NCI-H226 (cell line): ENCODE data around the gene RAPSN.
A peak's percentile ranks its signal among the peaks of the same experiment; 100 is the strongest.

ENCODE experiments used
- DNase-seq: peaks from one replicate; pipeline ENCODE4 v3.0.0-alpha.2; 2015

The RAPSN gene

DNA sequence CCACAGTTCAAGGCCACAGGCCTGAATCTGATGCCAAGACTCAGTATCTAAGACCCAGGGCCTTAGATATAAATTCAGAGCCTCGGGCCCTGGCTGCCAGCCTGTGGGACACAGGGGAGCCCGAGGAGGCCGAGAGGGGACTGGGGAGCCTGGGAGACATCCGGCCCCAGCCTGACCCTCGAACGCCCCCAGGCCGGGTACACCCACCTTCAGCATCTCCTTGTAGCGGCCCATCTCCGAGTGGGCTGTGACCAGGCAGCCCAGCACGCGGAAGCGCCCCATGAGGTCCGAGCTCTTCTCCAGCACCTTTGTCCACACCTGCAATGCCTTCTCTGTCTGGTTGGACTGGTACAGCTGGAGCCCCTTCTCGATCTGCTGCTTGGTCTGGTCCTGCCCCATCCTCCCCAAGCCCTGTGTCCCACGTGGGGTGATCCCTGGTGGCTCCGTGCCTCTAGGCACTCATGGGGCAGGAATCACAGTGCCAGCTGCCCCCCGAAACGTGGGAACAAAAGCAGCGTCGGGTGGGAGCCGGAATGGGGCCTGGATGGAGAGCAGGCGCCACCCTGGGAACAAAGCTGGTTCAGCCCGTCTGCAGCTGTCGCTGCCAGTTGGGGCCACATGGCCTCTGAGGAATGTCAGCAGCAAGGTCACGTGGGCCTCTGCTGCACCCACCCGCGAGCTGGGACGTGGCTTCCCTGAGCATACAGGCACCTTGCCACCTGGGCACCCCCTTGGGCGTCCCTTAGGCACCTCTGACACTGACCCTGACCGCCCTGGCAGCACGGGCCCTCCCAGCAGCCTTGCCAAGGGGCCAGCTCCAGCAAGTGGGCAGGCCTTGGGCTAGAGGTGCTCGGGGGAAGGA lies at the start of gene RAPSN:
Gene RAPSN, minus strand, starts transcription at position 571 of the 862 bp plus-strand sequence. Its CDS starts 172 bp downstream, at position 399.
- DNase-seq: no peak

DNA sequence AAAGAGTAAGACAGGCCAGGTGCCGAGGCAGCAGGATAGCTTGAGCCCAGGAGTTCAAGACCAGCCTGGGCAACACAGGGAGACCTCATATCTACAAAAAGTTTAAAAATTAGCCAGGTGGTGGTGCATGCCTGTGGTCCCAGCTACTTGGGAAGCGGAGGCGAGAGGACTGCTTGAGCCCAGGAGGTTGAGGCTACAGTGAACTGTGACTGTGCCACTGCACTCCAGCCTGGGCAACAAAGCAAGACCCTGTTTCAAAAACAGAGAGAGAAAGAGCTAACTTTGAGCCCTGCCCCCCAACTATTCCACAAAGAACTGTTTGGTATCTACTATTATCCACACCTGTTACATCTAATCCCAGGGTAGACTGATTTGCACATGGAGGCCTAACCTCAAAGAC lies 49.2 kb upstream of the RAPSN start:
- DNase-seq: no peak

DNA sequence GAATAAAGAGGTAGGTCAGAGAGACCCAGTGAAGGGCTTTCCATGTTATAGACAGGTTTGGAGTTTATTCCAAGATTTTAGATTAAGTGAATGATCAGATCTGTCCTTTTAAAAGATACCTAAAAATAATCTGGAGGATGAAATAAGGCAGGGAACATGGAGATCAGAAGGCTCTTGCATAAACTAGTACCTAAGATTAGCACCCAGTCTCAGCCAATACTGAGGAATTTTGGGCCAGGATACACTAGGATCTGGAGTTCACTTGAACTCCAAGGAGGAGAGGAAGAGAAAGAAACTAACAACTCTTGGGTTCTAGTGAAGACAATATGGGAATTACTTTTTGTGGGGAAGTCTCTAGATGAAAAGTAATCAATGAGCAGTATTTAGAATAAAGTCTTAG lies 47.9 kb upstream of the RAPSN start:
- DNase-seq: no peak

DNA sequence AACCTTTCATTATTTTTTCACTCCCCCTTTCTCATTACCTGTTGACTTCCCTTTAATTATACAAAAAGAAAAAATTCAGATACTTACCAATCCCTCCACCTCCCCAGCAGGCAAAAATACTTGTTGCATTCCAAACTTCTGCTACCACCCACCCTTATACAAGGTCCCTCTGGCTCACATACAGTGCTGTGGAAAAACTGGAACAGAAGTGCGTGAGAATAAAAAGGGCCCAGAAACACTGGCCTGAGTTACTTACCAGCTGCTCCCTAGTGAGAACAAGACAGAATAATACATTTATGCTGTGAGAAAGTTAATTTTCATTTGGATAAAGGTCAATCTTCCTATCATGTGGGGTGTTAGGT lies 46.9 kb upstream of the RAPSN start:
- no peak for DNase-seq

DNA sequence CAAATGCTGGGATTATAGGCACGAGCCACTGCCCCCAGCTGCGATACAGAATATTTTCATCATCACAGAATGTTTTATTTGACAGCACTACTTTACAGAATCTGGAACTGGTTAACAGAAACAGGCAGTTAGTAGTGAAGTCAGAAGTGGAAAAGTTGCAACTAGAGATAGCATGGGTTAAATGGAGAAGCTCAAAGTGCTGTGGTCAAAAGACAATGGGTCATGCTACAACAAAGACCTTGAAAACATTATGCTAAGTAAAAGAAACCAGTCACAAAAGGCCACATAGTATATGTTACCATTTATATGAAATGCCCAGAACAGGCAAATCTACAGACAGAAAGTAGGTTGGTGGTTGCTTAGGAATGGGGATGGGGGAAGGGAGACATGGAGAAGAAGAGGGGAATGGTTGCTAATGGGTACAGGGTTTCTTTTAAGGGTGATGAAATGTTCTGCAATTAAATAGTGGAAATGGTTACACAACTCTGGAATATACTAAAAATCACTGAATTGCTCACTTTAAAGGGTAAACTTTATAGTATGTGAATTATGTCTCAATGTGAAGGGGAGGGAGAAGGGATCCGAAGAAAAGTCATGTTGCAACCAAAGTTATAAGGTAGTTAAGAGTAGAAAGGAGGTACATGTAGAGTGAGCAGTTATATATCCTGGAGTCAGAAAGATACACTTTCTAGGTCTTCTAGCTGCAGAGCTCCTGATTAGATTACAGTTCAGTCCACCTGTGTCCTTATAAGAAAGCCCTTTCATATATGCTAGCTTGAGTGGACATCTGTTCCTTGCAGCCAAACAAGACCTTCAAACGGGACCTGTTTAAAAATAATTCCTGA lies 46.3 kb upstream of the RAPSN start:
- DNase-seq: no peak

DNA sequence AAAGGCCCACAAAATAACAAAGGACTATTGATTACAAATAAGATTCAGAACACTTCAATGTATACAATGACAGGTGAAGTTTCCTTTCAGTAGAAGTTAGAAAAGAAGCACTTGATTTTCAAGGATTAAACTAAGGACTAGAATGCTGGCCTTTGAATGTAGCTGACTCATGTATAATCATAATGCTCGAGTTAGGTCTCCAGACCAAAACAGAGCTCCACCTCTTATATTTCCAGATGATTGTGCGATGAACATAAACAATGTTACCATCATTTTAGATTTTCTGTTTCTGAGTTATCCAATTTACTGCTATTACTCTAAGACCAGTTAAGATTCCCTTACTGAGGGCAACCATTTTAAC lies 40.4 kb upstream of the RAPSN start:
- DNase-seq: no peak

DNA sequence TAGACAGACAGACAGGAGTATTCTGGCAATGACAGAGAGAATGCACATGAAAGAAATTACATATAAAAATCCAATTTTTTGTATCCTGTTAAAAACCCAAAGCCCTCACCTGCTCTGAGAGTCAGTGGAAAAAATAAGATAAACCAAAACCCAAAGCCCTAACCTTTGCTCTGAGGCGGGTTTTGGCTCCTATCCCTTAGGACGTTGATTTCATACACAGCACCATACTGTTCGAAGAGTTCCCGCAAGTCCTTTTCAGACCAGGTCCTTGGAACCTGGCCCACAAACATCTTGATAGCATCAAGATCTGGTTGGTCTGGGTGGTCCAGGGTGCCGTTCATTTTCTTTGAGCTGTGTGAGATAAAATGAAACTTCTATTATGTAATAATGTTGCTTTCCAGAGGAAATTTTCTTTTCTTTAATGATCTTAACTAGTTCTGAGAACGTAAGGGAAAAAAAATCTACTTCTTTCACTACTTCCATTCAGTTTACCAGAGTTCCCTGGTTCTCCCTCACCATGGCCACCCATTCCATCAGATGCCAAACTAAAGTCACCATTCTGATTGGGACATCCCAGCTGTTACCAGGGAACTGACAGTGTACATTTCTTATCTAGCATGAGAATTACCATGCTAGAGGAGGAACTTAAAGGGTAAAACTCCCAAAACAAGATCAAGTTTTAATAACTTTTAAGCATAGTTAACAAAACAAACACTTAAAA lies 39.9 kb upstream of the RAPSN start:
- DNase-seq: no peak

DNA sequence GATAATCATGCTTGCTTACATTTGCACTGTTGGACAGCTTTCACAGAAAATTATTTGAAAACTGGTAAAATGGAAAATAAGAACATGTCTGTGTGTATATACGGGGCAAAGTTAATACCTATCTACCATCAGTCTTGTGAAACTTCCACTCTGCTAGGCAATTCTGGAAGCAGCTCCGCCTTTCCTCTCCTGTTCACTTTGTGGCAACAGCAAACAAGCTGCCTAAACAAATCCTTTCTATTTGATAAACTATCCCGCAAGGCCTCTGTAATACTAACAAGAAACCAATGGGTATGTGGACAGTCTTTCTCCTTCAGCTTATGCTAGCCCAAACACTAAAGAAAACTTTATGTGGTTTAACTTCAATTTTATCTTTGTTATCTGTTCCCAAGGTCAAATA lies 39.2 kb upstream of the RAPSN start:
- no peak for DNase-seq

DNA sequence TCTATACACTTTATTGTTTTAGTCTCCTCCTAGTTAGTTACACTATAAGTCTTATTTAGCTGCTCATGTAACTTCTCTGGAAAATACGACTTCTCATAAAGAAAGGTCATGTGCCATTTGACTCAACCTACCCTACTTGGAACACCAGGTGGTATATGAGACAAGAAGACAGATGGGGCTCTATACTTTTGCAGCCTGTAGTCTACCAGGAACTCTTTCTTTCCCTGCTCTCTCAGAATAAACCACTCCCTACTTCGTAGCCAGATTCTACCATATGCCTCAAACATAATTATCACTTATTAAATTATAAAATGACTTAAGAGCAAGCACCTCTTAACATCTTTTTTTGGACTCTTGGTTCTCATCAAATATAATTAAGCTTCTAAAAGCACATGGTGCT lies 38.5 kb upstream of the RAPSN start:
- DNase-seq: no peak

DNA sequence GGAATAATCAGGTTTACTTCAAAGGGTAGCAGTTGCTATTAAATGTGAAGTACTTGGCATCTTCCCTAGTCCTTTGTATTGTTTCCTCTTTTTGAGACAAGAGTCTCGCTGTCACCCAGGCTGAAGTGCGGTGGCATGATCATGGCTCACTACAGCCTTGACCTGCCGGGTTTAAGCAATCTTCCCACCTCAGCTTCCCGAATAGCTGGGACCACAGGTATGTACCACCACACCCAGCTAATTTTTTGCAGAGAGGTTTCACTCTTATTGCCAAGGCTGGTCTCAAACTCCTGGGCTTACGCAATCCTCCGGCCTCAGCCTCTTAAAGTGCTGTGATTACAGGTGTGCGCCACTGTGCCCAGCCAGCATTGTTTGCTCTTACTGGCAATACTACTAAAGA lies 36.2 kb upstream of the RAPSN start:
- DNase-seq: no peak

DNA sequence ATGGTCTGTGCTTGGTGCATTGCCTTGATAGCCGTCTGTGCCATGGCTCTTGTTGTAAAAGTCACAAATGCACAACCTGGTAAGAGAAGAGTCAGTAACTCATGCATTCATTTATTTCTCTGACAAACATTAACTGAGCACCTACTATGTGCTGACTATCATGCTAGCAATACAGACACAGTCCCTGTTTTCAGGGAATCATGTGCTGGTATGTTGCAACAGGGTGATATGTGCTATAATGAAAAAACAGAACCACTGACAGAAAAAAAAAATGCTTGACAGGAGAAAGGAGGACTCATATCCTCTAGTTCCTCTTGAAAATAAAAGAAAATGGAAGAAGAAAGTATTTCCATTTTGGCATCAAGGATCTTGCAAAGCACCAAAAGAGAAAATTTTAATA lies 34.5 kb upstream of the RAPSN start:
- no peak for DNase-seq

DNA sequence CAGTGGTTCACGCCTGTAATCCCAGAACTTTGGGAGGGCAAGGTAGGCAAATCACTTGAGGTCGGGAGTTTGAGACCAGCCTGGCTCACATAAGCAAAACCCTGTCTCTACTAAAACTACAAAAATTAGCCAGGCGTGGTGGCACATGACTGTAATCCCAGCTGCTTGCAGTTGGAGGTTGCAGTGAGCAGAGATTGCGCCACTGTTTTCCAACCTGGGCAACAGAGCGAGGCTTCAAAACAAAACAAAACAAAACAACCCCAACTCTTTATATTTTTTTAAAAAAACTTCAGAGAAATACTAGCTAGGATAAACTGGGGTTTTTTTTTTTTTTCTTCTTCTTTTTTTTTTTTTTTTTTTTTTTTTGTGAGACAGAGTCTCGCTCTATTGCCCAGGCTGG lies 31.8 kb upstream of the RAPSN start:
- no peak for DNase-seq

DNA sequence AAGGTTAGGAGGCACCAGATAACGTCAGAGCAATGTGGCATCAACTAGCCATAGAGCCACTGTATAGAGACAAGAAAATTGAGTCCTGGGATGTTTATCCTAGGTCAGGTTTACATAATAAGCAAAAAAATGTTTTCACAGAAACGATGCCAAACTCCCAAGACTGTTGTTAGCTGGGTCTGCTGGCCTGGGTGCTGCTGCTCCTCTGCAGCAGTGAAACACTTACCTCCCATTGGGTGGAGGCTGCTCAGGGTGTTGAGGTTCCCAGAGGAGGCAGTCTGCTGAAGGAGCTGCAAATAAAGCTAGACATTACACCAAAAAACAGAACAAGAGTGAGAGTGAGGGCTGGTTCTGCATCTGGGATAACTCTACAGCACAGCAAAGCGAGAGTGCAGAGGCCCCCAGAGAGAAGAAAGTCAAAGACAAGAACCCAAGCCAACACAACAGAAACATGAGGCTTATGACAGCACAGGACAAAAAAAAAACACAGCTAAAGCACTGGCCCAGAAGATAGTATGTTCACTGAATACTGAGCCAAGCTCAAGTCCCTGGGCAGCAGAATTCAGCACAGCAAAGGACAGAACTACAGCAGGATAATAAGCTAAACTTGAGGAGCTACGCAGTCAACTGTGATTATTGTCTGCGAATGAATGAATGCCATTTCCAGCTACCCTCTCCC lies 29.9 kb upstream of the RAPSN start:
- DNase-seq: no peak

DNA sequence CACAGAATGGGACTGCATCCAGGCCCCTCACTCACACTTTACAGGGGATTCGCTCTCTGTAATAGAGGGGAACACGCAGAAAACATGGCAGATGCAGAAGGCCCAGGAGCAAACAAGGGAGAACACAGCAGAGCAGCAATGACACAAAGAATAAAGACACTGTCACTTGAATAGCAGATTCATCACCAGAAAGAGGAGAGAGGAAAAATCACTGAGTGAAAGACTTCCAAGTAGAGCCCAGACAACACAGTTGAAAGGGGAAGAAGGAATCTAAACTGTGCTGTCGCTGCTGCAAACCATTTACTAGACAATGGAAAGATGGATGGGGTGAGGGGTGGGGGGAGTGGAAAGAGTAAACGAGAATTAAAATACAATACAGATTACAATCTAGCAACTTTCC lies 28.8 kb upstream of the RAPSN start:
- DNase-seq: no peak

DNA sequence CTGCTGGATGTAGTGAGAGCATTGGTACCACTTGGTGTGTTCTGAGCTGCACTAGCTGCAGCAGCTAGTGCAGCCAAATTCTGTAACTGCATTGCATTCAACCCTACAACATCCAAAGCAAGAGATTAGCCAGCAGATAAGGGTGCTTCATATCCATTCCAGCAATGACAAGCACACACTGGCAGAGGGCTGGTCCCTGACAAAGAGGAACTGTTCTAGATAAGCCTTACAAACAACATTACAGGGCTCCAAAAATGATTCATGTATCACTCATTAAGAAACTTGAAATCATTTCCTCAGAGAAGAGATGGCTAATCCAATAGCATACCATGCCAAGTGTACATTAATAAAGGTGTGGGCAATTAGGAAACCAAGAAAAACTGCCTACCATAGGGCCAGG lies 28.4 kb upstream of the RAPSN start:
- DNase-seq: peak; percentile 35

DNA sequence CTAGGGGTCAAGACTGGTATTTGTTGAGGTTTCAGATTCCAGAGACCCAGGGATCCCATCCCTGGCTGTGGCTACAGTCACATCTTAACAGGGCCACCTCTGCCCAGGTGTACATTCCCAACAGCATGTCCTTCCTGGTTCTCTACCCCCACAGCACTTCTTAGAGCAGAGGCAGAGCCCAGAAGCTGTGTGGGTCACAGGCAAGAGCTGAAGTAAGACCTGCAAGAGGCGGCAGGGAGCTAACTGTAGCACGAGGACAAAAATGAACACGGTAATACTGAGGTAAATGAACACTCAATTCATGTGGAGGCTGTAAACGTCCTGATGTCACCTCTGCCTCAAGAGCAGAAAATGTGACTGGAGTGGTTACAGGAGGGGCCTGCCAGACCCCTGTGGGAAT lies 21.7 kb upstream of the RAPSN start:
- no peak for DNase-seq

DNA sequence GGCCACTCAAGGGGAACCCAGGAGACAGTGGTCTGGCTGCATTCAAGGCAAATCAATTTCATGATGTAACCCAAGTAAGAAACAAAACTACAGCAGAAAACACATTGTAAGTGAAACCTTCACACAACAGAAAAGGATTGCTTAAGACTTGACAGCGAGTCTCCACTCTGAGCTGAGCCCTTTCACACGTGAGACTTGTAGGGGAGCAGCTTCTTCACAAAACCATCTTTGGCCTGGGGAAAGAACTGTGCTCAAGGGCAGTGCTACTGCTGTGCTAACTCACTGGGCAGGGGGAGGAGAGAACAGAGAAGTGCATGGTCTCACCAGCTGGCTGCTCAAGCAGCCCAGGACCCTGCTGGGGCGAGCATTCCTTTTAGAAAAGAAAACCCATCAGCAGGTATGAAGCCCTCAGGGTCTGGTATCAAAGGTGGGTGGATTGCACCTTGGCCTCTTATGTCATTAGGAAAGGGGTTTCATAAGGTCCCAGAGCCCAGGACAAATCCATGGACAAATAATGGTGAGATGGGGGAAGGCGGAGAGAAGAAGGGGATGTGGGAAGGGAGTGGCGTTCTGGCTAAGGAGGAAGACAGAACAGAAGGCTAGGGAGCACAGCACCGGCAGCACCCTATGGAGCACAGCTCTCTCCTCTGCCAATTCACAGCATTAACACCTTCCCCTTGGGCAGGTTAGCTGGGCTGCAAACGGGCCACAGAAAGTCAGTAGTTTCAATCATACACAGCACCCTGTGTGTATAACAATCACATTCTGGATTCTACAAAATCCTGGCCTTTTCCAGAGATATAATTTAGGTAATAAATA lies 20.6 kb upstream of the RAPSN start:
- DNase-seq: no peak

DNA sequence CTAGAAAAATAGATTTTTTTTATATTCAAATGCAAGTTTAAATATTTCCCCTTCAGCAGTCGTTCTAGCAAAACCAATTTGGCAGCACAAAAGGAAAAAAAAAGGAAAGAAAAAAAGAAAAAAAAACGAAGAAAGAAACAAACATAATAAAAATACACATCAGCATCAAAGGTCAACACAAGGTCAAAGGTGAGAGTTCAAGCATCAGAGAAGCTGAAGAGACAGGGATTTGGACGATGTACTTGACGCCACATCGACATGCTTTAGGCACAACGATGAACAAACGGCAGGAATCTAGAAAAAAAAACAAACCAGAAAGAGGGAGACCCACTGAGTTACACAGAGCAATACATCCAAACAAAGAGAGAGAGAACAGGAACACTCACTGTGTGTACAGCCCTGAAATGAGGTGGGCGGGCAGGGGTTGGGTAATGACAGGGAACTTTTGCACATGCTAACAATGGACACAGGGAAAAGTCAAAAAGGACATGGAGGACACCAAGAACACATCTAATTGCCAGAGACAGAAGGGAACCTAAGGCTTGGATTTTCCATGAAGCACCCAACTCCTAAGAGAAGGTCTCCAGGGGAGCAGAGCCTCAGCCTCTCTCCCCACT lies 19.8 kb upstream of the RAPSN start:
- DNase-seq: no peak

DNA sequence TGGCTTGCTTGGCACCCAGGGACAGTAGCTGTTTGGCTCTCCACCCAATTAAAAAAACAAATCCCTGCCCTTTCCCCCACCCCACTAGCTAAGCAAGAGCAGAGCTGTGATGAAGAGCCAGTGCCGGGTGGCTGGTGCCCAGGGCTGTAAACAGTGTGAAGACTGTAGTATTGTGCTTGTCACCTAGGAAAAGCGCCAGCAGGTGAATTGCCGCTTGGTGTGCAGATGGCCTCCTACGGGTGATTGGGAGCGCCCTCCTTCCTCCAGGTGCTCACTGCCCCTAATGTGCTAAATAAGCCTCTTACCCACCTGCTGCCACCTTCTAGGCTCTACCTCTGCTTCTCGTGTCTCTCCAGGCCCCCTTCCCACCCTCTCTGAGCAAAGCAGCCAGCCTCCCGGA lies 18.4 kb upstream of the RAPSN start:
- no peak for DNase-seq

DNA sequence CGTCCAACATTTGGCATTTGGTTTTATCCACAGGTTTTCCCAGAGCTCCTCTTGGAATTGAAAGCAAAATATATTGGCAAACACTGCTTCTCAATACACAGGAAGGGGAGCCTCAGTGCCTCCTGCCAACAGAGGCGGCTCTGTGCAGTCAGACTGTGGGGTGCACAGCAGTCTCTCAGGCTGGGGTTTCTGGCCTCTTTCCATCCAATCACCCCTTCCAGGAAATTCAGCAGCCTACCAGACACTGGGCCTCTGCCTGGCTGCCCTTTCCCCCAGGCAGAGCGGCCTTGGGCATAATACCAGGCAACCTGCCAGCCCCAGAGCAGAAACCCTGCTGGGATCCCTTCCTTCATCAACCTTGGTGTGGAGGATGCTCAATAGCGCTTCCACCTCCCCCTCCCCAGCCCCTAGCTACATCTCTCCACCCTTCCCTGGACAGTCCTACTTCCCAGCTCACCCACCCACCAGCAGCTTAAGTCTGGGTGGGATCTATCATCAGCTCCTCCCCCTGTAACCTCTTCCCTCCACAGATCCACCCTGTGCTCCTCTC lies 17.8 kb upstream of the RAPSN start:
- DNase-seq: peak; percentile 65

DNA sequence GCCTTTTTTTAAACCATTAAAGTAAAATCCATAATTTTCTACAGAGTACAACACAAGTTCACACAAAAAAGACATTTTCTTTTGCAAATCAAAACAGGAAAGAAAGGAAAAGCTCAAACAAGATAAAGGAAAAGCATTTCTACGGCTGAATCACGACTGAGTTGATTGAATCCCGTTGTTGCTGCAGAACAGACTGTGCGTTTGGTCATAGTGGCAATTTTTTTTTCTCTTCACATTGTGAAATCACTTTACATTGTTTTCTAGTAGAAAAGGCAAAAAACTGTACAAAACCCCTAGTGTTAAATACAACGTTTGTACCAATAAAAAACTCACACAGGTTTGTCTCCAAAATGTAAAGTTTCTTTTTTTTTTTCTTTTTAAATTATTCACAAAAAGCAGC lies 17.3 kb upstream of the RAPSN start:
- DNase-seq: no peak
